MG63 (cell line): ENCODE measurements around the gene LGALS3BP. TPM values are rescaled to one million over a fixed set of nuclear protein-coding genes. Genes with fewer than 3 reads are reported as not detected.

Source experiments
- DNase-seq: peaks from one replicate; pipeline ENCODE4 v3.0.0-alpha.2; 2020
- H3K27me3 ChIP-seq: fragments of 250-450 bp; sonication (Bioruptor Pico); 2 replicates; pipeline ENCODE4 v1.5.1; 2020; ENCODE audit warnings: mild to moderate bottlenecking, moderate library complexity
- H3K36me3 ChIP-seq: fragments of 250-450 bp; sonication (Bioruptor Pico); 2 replicates; pipeline ENCODE4 v1.5.1; 2020; ENCODE audit warnings: mild to moderate bottlenecking, moderate library complexity
- H3K4me3 ChIP-seq: fragments of 250-450 bp; sonication (Bioruptor Pico); 2 replicates; pipeline ENCODE4 v1.5.1; 2020; ENCODE audit warnings: mild to moderate bottlenecking, moderate library complexity
- H3K9me3 ChIP-seq: fragments of 250-450 bp; sonication (Bioruptor Pico); 2 replicates; pipeline ENCODE4 v1.5.1; 2020; ENCODE audit warnings: mild to moderate bottlenecking, moderate library complexity
- total RNA-seq: library from RNA; depleted of rRNA; stranded (reverse); fragments of >200 nt; shearing (Covaris generic); gene quantifications from 2 replicates; pipeline ENCODE4 v1.2.3, GENCODE V29; 2014; ENCODE audit warnings: low replicate concordance

Gene LGALS3BP
- total RNA-seq, 1 experiment from 2014 or later, result 434 TPM

DNA sequence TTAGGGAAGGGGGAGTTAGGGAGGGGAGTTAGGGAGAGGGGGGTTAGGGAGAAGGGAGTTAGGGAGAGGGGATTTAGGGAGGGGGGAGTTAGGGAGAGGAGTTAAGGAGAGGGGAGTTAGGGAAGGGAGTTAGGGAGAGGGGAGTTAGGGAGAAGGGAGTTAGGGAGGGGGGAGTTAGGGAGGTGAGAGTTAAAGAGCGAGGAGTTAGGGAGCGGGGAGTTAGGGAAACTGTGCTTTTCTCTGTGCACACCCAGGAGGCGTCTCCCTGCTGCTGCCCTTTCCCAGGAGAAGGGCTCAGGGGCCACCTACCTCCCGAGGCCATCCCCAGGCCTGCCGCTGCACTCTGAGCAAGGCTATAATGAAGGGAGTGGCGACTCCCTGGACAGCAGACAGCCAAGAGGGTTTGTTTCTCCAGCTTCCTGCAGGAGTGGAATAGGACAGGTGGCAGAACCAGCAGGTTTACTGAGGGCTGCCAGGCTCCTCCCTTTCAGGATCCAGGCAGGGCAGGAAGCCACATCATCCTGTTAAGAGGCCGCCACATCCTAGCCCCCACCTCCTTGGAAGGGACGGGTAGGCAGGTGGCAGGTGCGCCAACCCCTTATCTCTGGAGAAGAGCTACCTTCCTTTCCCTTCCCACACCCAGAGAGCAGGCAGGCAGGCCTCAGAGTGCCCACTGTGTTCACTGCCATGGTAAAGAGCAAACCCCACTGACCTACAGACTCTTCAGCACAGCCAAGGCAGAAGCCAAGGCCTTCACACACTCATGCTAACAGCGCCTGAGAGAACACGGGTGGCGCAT, 25.5 kb upstream of the LGALS3BP start:
- Histone ChIP-seq H3K27me3 (no peaks in the 10 kb centered on the region), H3K4me3 (no peak overlapping the region), H3K36me3 (peaks cover 31% of the 10 kb centered on the region), H3K9me3 (no peaks in the 10 kb centered on the region)
- no peak for DNase-seq

DNA sequence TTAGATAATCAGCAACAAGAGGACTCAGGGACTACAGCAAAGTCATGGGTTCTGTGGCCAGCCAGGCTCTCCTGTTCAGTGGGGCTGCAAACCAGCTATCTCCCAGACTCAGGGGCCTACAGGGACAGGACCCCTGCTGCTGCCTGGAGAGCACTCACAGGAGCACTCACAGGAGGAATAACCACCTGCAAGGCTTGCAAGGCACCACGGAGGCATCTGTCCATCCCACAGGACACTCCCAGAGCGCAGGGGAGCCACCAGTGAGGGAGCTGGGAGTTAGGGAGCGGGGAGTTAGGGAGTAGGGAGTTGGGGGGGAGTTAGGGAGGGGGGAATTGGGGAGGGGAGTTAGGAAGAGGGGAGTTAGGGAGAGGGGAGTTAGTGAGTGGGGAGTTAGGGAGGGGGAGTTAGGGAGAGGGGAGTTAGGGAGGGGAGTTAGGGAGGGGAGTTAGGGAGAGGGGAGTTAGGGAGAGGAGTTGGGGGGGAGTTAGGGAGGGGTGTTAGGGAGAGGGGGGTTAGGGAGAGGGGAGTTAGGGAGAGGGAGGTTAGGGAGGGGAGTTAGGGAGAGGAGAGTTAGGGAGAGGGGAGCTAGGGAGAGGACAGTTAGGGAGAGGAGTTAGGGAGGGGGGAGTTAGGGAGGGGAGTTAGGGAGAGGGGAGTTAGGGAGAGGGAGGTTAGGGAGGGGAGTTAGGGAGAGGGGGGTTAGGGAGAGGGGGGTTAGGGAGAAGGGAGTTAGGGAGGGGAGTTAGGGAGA, 24.1 kb upstream of the LGALS3BP start:
- no peak for DNase-seq
- Histone ChIP-seq H3K4me3 (no peak overlapping the region), H3K27me3 (no peaks in the 10 kb centered on the region), H3K9me3 (no peaks in the 10 kb centered on the region), H3K36me3 (peaks cover 42% of the 10 kb centered on the region)

DNA sequence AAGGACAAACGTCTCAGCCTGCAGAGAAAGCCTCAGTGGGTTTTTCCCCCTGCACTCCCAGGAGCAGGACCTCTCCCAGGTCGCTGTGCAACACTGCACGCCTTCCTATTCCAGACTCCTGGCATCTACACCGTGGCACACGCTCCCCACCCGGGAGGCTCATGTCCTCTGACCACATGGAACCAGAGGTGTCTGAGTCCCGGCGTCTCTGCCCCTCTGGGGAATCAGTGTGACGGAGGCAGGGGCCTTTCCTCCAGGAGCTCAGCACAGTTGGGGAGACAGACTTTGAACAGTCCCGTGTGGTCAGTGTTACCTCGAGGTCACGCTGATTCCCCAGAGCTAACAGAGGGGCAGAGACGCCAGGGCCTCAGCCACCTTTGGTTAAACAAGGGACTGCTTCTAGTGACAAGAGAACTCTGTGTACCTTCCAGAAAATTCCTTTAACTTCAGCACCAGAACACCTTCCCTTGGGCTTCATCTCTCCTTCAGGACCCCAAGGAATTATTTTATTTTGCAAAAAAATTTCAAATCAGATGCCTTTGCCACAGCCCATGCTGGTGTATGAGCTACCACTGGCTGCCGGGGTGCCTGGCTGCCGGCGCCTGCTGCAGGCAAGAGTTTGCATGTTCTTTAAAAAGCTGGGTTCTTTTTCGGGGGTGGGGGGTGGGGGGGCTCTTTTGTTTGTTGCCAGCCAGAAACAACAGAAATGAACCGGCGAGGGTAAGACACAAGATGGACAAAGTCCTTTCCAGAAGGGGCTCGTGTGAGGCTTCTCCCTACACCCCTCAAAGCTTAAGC, 23.3 kb upstream of the LGALS3BP start:
- H3K9me3 ChIP-seq, result no peaks in the 10 kb centered on the region
- H3K36me3 ChIP-seq, result peaks cover 45% of the 10 kb centered on the region
- DNase-seq, result no peak
- no peak overlapping the region for H3K4me3 ChIP-seq
- H3K27me3 ChIP-seq, result no peaks in the 10 kb centered on the region

DNA sequence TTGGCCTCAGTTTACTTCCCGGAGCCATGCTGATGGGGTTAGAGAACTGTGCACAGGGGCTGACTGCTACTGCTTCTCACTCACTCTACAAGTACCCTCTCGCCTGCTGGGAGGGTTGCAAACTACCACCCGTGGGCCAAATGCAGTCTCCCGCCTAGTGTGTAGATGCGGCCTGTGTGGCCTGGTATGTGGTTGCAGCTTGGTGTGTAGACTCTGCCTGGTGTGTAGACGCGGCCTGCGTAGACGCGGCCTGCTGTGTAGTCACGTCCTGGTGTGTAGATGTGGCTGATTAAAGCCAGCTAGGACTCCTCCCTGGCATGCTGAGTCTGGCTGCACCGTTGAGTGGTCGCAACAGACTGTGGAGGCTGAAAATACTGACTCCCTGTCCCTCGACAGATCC, 22.6 kb upstream of the LGALS3BP start:
- DNase-seq, result no peak
- Histone ChIP-seq H3K36me3 (peaks cover 45% of the 10 kb centered on the region), H3K9me3 (no peaks in the 10 kb centered on the region), H3K27me3 (no peaks in the 10 kb centered on the region), H3K4me3 (no peak overlapping the region)

DNA sequence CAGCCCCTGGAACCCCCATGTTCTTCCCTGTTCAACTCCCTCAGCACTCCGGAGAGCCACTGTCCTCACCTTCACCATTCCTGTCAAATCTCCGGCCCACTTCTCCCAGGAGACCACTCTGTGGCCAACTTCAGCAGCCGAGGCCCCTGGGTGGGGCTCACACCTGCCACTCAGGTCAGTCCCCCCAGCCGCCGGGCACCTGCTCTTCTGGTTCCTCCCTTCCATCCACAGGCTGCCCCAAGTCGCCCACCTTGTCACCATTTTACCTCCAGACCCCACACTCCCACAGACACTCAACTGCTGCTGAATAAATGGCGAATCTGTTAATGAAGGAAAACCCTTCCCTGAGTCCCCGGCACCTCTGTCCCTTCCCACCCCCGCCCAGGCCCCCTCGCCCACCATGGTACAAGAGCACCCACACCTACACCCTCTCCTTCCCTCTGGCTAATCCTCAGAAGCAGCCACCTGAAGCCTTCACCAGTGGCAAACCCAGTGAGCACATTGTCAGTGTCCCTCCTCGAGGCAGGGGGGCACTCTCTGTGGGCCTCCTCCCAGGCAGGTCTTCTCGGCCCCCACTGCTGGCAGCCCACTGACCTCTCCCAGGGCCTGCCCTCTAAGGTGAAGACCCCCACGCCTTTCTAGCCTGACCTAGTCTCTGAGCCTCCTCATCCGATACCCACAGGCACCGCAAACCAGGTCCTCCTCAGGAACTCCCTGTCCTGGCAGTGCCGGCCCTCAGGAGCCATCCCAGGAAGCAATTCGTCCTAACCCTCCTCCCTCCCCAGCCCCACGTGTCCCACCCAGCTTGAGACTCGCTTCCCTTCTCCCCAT, 21.7 kb upstream of the LGALS3BP start:
- peaks cover 43% of the 10 kb centered on the region for H3K36me3 ChIP-seq
- no peaks in the 10 kb centered on the region for H3K27me3 ChIP-seq

DNA sequence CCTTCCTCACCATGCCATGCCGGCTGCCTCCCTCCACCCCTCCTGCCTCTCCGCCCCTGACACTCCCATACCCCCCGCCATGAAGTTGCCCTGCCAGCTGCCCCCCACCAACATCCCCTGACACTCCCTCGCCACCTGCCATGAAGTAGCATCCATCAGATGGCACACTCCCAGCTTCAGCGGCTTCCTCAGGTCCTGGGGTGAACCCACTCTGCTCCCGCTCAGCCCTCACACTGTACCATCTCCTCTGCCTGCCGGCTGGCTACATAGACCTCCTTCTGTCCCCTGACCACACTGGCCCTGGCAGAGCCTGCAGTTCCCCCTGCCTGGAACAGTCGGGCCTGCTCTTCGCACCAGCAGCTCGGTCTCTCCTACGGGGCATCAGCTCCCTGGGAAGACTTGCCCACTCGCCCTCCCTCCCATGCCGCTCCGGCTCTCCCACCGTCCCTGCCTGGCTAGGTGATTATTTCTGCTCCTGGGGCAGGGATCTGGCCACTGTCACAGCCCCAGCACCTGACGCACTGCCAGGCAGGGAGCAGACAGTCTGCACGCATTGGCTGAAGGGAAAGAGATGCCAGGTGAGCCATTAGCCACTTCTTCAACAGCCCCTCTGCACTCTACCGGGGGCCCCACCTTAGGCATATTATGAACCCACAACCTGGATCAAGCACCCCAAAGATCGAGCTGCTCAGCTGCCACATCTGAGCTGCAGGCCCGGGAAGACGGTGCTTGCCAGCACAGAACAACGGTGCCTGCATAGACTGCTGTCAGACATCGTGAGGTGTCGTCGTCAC, 20.9 kb upstream of the LGALS3BP start:
- Histone ChIP-seq H3K9me3 (no peaks in the 10 kb centered on the region), H3K4me3 (no peak overlapping the region), H3K27me3 (no peaks in the 10 kb centered on the region), H3K36me3 (peaks cover 44% of the 10 kb centered on the region)
- no peak for DNase-seq

More for the DNA sequence above, 21.7 kb upstream of the LGALS3BP start:
- no peak for DNase-seq
- H3K9me3 ChIP-seq, result no peaks in the 10 kb centered on the region
- no peak overlapping the region for H3K4me3 ChIP-seq

DNA sequence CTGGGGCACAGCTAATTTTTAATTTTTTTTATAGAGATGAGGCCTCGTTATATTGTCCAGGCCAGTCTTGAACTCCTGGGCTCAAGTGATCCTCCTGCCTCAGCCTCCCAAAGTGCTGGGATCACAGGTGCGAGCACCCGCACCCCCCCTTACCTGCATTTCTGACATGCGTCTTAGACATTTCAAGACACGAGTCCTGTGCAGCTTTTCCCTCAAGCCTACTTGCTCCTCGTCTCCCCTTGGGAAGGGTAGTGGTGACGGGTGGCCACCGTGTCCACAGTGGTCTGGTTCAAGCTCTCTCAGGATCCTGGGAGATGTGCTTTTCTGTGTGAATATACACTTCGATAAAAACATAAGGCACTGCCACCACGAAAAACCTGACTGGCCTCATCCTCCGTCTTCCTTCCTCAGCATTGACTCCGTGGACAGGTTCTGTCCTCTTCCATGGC, 20.2 kb upstream of the LGALS3BP start:
- Histone ChIP-seq H3K36me3 (peaks cover 47% of the 10 kb centered on the region), H3K27me3 (no peaks in the 10 kb centered on the region), H3K9me3 (no peaks in the 10 kb centered on the region), H3K4me3 (no peak overlapping the region)
- no peak for DNase-seq

DNA sequence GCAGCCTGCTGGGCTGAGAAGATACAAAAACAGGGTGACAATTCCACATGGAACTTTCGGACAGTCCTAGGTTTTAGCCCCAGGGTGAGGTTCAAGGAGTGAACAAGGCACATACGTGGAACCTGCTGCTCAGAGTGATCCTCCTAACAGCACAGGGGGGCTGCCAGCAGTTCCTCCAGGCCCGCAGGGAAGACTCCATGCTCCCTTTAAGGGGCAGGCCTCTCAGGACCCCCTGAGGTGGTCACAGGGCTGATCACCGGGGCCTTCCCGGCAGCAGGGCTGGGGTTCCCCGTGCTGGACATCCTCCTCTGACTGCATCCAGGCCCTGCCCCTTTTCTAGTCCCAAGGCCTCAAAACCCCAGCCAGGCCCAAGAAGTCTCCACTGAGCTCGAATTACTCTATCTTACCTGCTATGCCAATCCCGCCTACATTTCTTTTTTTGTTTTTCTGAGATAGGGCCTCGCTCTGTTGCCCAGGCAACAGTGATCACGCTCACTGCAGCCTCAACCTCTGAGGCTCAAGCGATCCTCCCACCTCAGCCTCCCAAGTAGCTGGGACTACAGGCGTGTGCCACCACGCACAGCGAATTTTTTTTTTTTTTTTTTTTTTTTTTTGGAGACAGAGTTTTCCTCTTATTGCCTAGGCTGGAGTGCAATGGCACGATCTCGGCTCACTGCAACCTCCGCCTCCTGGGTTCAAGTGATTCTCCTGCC, 19.5 kb upstream of the LGALS3BP start:
- H3K36me3 ChIP-seq, result peaks cover 50% of the 10 kb centered on the region
- H3K4me3 ChIP-seq, result no peak overlapping the region
- no peaks in the 10 kb centered on the region for H3K27me3 ChIP-seq
- no peaks in the 10 kb centered on the region for H3K9me3 ChIP-seq
- DNase-seq, result no peak

DNA sequence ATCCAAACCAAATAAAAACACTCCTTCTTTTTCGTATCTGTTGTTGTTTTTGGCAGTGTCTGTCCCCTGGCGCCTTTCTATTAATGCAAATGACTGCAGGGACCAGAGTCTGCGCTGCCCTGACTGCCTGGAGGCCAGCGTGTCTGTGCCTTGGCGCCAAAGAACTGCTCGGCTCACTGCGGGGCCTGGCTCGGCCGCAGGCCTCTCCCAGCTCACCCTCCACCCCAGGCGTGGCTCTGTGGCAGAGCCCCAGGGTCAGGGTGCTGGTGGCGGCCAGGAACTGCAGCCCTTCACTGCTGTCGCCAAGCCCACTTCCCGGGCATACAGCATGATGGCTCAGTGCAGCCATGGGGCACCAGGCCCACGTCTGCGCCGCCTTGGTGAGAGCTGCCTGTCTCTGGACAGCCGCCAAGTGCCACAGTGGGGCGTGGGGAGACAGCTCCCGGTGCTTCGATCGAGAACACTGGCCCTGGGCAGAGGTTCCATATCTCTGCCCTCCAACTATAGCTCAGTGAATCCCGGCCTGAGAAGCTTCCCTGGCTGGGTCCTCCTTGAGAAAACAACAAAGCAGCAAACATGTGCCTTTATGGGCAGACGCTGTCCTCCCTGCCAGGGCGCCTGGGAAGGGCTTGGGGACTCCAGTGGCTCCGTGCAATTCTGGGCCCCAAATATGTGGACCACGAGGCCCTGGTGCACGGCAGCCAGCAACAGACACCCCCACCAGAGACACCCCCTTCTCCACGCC, 18.8 kb upstream of the LGALS3BP start:
- DNase-seq, result peak; percentile 39

DNA sequence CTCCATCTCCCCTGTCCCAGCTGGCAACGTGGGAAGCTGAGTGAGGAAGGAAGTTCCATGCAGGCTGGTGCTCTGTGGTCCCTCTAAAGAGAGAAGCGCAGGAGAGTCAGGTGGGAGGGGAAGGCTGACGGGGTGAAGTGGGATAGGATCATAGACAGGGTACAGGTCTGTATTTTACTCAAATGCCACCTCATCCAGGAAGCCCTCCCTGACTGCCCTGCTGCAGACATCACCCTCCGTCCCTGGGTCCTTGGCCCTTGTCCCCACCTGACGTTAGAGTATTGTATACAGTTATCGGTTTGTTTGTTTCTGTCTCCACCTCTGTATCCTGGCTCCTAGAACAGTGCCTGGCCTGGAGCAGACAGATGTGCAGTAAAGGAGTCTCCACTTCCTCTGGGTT, 18.2 kb upstream of the LGALS3BP start:
- Histone ChIP-seq H3K9me3 (no peaks in the 10 kb centered on the region), H3K36me3 (peaks cover 62% of the 10 kb centered on the region), H3K4me3 (no peak overlapping the region), H3K27me3 (no peaks in the 10 kb centered on the region)
- no peak for DNase-seq

More for the DNA sequence above, 18.8 kb upstream of the LGALS3BP start:
- no peak overlapping the region for H3K4me3 ChIP-seq
- H3K36me3 ChIP-seq, result peaks cover 56% of the 10 kb centered on the region
- H3K27me3 ChIP-seq, result no peaks in the 10 kb centered on the region
- H3K9me3 ChIP-seq, result no peaks in the 10 kb centered on the region

DNA sequence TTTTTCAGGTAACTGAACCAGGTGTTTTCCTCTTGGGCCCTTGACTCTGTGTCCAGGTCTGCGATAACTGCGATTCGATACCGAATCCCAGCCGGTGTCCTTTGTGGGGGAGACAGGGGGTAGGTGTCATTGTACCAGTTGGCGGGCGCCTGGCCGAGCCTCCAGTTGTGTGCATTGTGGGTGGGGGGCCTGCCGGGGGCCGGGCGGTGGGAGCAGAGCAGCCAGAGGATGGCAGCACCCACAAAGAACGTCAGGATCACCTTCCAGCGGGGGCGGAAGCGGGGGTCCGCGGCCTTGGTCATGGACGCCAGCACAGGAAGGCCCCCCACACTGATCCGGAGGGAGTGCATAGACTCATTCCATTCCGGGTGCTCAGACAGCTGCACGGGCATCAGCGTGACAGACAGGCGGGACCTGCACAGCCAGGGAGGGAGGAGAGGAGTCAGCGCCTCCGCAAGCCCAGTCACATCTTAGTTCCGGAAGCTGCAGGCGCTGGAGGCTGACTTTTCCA, 17.6 kb upstream of the LGALS3BP start:
- Histone ChIP-seq H3K9me3 (no peaks in the 10 kb centered on the region), H3K27me3 (no peaks in the 10 kb centered on the region), H3K36me3 (peaks cover 64% of the 10 kb centered on the region), H3K4me3 (no peak overlapping the region)
- DNase-seq, result no peak

DNA sequence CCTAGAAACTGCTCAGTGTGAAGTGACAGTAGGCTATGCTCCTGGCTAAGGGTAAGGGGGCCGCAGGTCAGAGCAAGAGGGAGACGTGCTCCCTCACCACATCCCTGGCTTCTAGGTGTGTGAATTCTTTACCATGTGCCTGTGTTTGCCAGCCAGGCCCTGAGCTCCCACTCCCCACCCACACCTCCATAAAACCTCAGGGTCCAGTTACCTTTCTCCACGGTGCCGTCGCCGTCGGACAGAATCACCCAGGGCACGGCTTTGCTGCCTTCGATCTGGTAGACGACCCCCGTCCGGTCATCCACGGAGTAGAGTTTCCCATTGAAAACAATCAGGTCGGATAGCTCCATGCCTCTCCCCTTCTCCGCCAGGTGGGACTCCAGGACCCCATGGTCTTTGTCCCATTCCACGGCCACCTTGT, 17.1 kb upstream of the LGALS3BP start:
- no peak for DNase-seq
- H3K4me3 ChIP-seq, result no peak overlapping the region
- H3K36me3 ChIP-seq, result peaks cover 62% of the 10 kb centered on the region
- no peaks in the 10 kb centered on the region for H3K9me3 ChIP-seq
- no peaks in the 10 kb centered on the region for H3K27me3 ChIP-seq

DNA sequence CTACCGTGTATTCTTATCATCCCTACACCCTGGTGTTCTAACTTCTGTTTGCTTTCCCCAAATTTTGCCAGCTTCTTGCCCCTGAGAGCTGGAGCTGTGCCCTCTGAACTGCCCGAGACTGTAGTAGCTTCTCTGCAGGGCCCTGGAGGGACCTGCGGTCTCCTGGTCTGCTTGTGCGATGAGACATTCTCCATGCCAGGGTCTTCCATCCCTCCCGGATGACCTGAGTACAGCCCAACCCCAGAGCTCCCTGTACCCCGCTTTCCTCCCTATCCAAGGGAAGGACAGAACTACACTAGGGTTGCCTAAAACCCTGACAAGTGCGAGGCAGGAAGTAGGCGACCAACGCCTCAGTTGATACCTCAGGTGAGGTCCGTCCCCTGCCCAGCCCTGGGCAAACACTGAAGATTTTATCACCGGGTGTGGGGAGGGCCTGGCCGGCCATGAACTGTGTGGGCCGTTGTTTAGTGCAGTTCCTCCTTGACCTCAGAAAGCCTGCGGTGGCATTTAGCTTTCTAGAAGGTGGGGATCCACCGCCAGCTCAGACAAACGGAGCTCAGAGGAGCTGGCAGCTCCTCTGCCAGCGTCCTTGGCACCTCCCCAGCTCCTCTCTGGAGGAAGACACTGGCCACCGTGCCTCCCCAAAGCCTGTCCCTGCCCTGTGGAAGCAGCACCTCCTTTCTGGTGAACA, 16.2 kb upstream of the LGALS3BP start:
- Histone ChIP-seq H3K9me3 (no peaks in the 10 kb centered on the region), H3K36me3 (peaks cover 71% of the 10 kb centered on the region), H3K27me3 (no peaks in the 10 kb centered on the region), H3K4me3 (no peak overlapping the region)
- DNase-seq, result no peak
